CD14-positive monocyte (primary cell): ENCODE measurements around the gene BNC2. TPM values are rescaled to one million over a fixed set of nuclear protein-coding genes. Genes with fewer than 3 reads are reported as not detected.

Experiments used
- DNase-seq, 3 donors: peaks; one replicate each; pipeline ENCODE4 v3.0.0-alpha.2; 2011 to 2022
- H2AFZ ChIP-seq: 2 replicates; pipeline ENCODE4 v1.6.0; 2012; ENCODE audit warnings: mild to moderate bottlenecking, low read depth, low read length, inconsistent platforms; ENCODE audit not compliant: insufficient read depth, poor library complexity, severe bottlenecking
- H3K27ac ChIP-seq, 2 donors: 1 replicate in 1 of 2; 2 replicates in 1 of 2; pipeline ENCODE4 v1.5.1; 2012 to 2013; ENCODE audit warnings: low read length in 2 of 2, control low read depth in 1 of 2, inconsistent platforms in 1 of 2, low read depth in 1 of 2, mild to moderate bottlenecking in 1 of 2
- H3K27me3 ChIP-seq, 2 donors: one replicate each; pipeline versions ENCODE4 v1.6.0 to v1.6.1; 2011 to 2013; ENCODE audit warnings: low read length in 2 of 2; ENCODE audit not compliant: control insufficient read depth in 2 of 2, insufficient read depth in 2 of 2
- H3K36me3 ChIP-seq, 2 donors: replicated peaks in 1 of 2; 1 replicate in 1 of 2; 2 replicates in 1 of 2; pipeline versions ENCODE4 v1.5.1 to v1.6.1; 2012 to 2013; ENCODE audit warnings: low read length in 2 of 2, control low read depth in 1 of 2, inconsistent platforms in 1 of 2, mild to moderate bottlenecking in 1 of 2; ENCODE audit not compliant: insufficient read depth in 2 of 2, control insufficient read depth in 1 of 2
- H3K4me1 ChIP-seq, 2 donors: 1 replicate in 1 of 2; 2 replicates in 1 of 2; pipeline versions ENCODE4 v1.5.1 to v1.6.1; 2012 to 2013; ENCODE audit warnings: low read length in 2 of 2, control low read depth in 1 of 2, inconsistent platforms in 1 of 2, mild to moderate bottlenecking in 1 of 2, moderate library complexity in 1 of 2; ENCODE audit not compliant: insufficient read depth in 2 of 2, control insufficient read depth in 1 of 2
- H3K4me2 ChIP-seq: replicated peaks from 2 replicates; pipeline ENCODE3; 2012; ENCODE audit warnings: low read length, moderate library complexity, mild to moderate bottlenecking; ENCODE audit not compliant: poor library complexity, severe bottlenecking; ENCODE audit errors: extremely low read depth
- H3K4me3 ChIP-seq, 3 experiments: fragments of 200-600 bp in 1 of 3; sonication (generic) in 1 of 3; replicated peaks in 1 of 3; 1 replicate in 2 of 3; 2 replicates in 1 of 3; pipeline ENCODE4 v1.5.1; 2011 to 2013; ENCODE audit warnings: low read length in 3 of 3, mild to moderate bottlenecking in 3 of 3, control low read depth in 2 of 3, low read depth in 2 of 3, inconsistent platforms in 1 of 3, moderate library complexity in 1 of 3
- H3K79me2 ChIP-seq: 2 replicates; pipeline ENCODE4 v1.6.0; 2012; ENCODE audit warnings: mild to moderate bottlenecking, control low read depth, inconsistent platforms, low read length, moderate library complexity; ENCODE audit not compliant: insufficient read depth
- H3K9ac ChIP-seq: 2 replicates; pipeline ENCODE4 v1.6.0; 2017; ENCODE audit warnings: low read length, mild to moderate bottlenecking; ENCODE audit not compliant: insufficient read depth, poor library complexity, severe bottlenecking
- H3K9me3 ChIP-seq, 2 donors: replicated peaks in 1 of 2; 1 replicate in 1 of 2; 2 replicates in 1 of 2; pipeline versions ENCODE4 v1.5.1 to v1.6.1; 2012 to 2013; ENCODE audit warnings: low read length in 2 of 2, control low read depth in 1 of 2; ENCODE audit not compliant: control insufficient read depth in 1 of 2, insufficient read depth in 1 of 2
- H4K20me1 ChIP-seq: 2 replicates; pipeline ENCODE4 v1.6.0; 2012; ENCODE audit warnings: mild to moderate bottlenecking, low read length, control low read depth, moderate library complexity; ENCODE audit not compliant: insufficient read depth
- H3K27ac Mint-ChIP-seq, 7 donors: one replicate each; pipeline ENCODE4 v1.8.0; 2020; ENCODE audit warnings: mild to moderate bottlenecking in 7 of 7, mixed read lengths in 7 of 7, moderate library complexity in 6 of 7, inconsistent platforms in 2 of 7
- H3K27me3 Mint-ChIP-seq, 3 donors: one replicate each; pipeline ENCODE4 v1.8.0; 2021 to 2022; ENCODE audit warnings: low read depth in 3 of 3, mild to moderate bottlenecking in 3 of 3, mixed read lengths in 3 of 3, moderate library complexity in 3 of 3, inconsistent platforms in 1 of 3
- H3K36me3 Mint-ChIP-seq, 2 donors: one replicate each; pipeline ENCODE4 v1.8.0; 2020; ENCODE audit warnings: mixed read lengths in 2 of 2, inconsistent platforms in 1 of 2, mild to moderate bottlenecking in 1 of 2
- H3K4me1 Mint-ChIP-seq: one replicate; pipeline ENCODE4 v1.8.0; 2020; ENCODE audit warnings: mild to moderate bottlenecking, mixed read lengths
- H3K4me3 Mint-ChIP-seq, 2 donors: one replicate each; pipeline ENCODE4 v1.8.0; 2020; ENCODE audit warnings: mild to moderate bottlenecking in 2 of 2, mixed read lengths in 2 of 2, moderate library complexity in 1 of 2
- H3K9me3 Mint-ChIP-seq, 7 donors: one replicate each; pipeline ENCODE4 v1.8.0; 2020 to 2022; ENCODE audit warnings: mixed read lengths in 7 of 7, mild to moderate bottlenecking in 6 of 7, moderate library complexity in 6 of 7, inconsistent platforms in 2 of 7
- WGBS: methylation state at CpG from one replicate; pipeline ENCODE4 v1.1.5; 2013; ENCODE audit warnings: missing lambda C conversion rate; ENCODE audit not compliant: insufficient coverage; 5-methylcytosine and 5-hydroxymethylcytosine counted together
- intact Hi-C, 2 donors: fragments of 100-400 bp; cut with micrococcal nuclease; formaldehyde crosslinking; loops; one replicate each; pipeline versions ENCODE4 v1.15.0 to v1.15.1; 2023
- polyA plus RNA-seq, 3 donors: library from polyadenylated mRNA; depleted of rRNA in 1 of 3; unstranded in 2 of 3; stranded (reverse) in 1 of 3; fragments of 300-500 nt in 2 of 3; fragments of >200 nt in 1 of 3; fragmentation: Illumina TruSeq in 2 of 3; gene quantifications; 1 replicate in 2 of 3; 2 replicates in 1 of 3; pipeline ENCODE4 v1.2.3, GENCODE V29; 2012 to 2021
- TF ChIP-seq, protein P1 (sequence below): fragments of 200-600 bp; IDR thresholded peaks from one replicate; pipeline ENCODE4 v1.8.0; 2022; ENCODE audit warnings: antibody characterized with exemption, mild to moderate bottlenecking

The BNC2 gene
- polyA plus RNA-seq, 3 donors: 0.01 TPM; not detected in 2

DNA sequence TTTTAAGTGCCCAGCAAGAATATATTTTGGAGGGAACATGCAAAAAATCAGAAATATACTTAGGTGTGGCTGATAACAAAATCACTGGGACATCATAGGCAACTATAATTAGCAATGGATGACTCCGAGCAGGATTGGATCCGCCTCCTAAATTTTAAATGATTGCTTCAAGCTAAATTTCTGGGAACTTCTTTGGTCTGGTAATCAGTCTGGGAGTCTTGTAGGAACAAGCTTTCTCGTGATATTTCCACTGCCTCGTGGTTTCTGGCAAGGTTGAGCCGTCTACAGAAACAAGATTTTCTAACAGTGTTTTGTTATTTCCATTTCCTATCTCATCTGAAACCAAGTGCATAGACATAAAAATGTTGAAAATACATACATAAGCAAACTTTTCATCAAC, 232.6 kb downstream of the BNC2 start:
- Histone ChIP-seq H3K9ac (no peak overlapping the region), H3K27me3 (no peaks in the 10 kb centered on the region), H3K36me3 (no peaks in the 10 kb centered on the region), H3K4me1 (no peaks in the 10 kb centered on the region), H3K79me2 (no peaks in the 10 kb centered on the region), H3K4me2 (no peak overlapping the region), H3K27ac (no peak overlapping the region), H3K9me3 (no peaks in the 10 kb centered on the region), H2AFZ (no peak overlapping the region), H3K4me3 (no peak overlapping the region), H4K20me1 (no peaks in the 10 kb centered on the region)
- Mint-ChIP-seq H3K4me3 (no peak overlapping the region), H3K36me3 (no peaks in the 10 kb centered on the region), H3K9me3 (peaks cover 0 to 5% (median 0%) of the 10 kb centered on the region in 7 donors), H3K4me1 (no peaks in the 10 kb centered on the region), H3K27me3 (peaks cover 0 to 3% (median 0%) of the 10 kb centered on the region in 3 donors), H3K27ac (no peak overlapping the region)
- TF ChIP-seq, protein P1, sequence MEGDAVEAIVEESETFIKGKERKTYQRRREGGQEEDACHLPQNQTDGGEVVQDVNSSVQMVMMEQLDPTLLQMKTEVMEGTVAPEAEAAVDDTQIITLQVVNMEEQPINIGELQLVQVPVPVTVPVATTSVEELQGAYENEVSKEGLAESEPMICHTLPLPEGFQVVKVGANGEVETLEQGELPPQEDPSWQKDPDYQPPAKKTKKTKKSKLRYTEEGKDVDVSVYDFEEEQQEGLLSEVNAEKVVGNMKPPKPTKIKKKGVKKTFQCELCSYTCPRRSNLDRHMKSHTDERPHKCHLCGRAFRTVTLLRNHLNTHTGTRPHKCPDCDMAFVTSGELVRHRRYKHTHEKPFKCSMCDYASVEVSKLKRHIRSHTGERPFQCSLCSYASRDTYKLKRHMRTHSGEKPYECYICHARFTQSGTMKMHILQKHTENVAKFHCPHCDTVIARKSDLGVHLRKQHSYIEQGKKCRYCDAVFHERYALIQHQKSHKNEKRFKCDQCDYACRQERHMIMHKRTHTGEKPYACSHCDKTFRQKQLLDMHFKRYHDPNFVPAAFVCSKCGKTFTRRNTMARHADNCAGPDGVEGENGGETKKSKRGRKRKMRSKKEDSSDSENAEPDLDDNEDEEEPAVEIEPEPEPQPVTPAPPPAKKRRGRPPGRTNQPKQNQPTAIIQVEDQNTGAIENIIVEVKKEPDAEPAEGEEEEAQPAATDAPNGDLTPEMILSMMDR: no peak
- WGBS: 82% methylated on average over 2 of the region's 5 CpGs
- no peak for DNase-seq
- intact Hi-C loops: no loop called here

DNA sequence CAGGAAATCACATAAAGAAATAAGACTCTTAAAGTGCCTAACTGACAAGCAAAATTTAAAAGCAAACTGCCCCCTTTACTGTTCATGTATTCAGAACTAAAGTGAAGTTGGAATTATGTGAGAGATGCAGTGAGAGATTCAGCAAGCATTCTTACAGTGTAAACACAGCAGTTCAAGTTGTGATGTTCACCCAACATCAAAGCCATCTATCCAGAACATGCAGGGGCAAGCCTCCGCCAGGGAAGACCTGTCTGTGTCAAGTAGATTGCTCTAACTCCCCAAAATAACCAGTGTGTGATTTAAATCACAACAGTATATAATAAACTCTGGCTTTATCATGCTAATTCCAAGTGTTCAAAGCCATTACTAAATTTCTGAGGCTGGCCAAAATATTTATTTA, 233.3 kb downstream of the BNC2 start:
- Mint-ChIP-seq H3K27ac (no peak overlapping the region), H3K36me3 (no peaks in the 10 kb centered on the region), H3K4me3 (no peak overlapping the region), H3K27me3 (peaks cover 0 to 3% (median 0%) of the 10 kb centered on the region in 3 donors), H3K9me3 (peaks cover 0 to 3% (median 0%) of the 10 kb centered on the region in 7 donors), H3K4me1 (no peaks in the 10 kb centered on the region)
- H2AFZ ChIP-seq: no peak overlapping the region
- H3K79me2 ChIP-seq: no peaks in the 10 kb centered on the region
- H3K4me2 ChIP-seq: no peak overlapping the region
- H3K4me1 ChIP-seq: no peaks in the 10 kb centered on the region
- H3K27ac ChIP-seq: no peak overlapping the region
- H3K9ac ChIP-seq: no peak overlapping the region
- H3K9me3 ChIP-seq: no peaks in the 10 kb centered on the region
- TF ChIP-seq, protein P1: no peak
- H3K27me3 ChIP-seq: no peaks in the 10 kb centered on the region
- intact Hi-C loops: no loop called here
- H3K36me3 ChIP-seq: no peaks in the 10 kb centered on the region
- H3K4me3 ChIP-seq: no peak overlapping the region
- DNase-seq: no peak
- WGBS: no CpG with 5 or more reads among the region's 1 CpG
- no peaks in the 10 kb centered on the region for H4K20me1 ChIP-seq
